Spleen (tissue), 11 donors: Measurements from ENCODE around the gene NCAPH2. TPM values are rescaled to one million over a fixed set of nuclear protein-coding genes. Genes with fewer than 3 reads are reported as not detected.

Source experiments
- DNase-seq: peaks from one replicate; pipeline ENCODE4 v3.0.0-alpha.2; 2020
- H3K27ac ChIP-seq, 8 donors: fragments of 200-600 bp; sonication (generic) in 7 of 8; 1 replicate in 4 of 8; 2 replicates in 4 of 8; pipeline versions ENCODE4 v1.5.0 to v1.8.0; 2016 to 2021; ENCODE audit warnings: inconsistent platforms in 4 of 8, mild to moderate bottlenecking in 4 of 8, moderate library complexity in 1 of 8
- H3K27me3 ChIP-seq, 7 donors: fragments of 200-600 bp; sonication (generic) in 6 of 7; replicated peaks in 1 of 7; 1 replicate in 4 of 7; 2 replicates in 3 of 7; pipeline versions ENCODE4 v1.5.0 to v1.8.0; 2016 to 2021; ENCODE audit warnings: inconsistent platforms in 3 of 7, mild to moderate bottlenecking in 1 of 7
- H3K36me3 ChIP-seq, 6 donors: fragments of 200-600 bp; sonication (generic) in 5 of 6; 1 replicate in 4 of 6; 2 replicates in 2 of 6; pipeline versions ENCODE4 v1.5.0 to v1.8.0; 2016 to 2021; ENCODE audit warnings: inconsistent platforms in 2 of 6
- H3K4me1 ChIP-seq, 6 donors: fragments of 200-600 bp; sonication (generic) in 5 of 6; 1 replicate in 3 of 6; 2 replicates in 3 of 6; pipeline versions ENCODE4 v1.5.0 to v1.8.0; 2016 to 2021; ENCODE audit warnings: inconsistent platforms in 3 of 6
- H3K4me3 ChIP-seq, 8 donors: fragments of 200-600 bp; sonication (generic) in 7 of 8; 1 replicate in 4 of 8; 2 replicates in 4 of 8; pipeline versions ENCODE4 v1.5.0 to v1.8.0; 2016 to 2021; ENCODE audit warnings: inconsistent platforms in 4 of 8, mild to moderate bottlenecking in 4 of 8, moderate library complexity in 2 of 8
- H3K9me3 ChIP-seq, 8 donors: fragments of 200-600 bp; sonication (generic) in 7 of 8; 1 replicate in 4 of 8; 2 replicates in 4 of 8; pipeline versions ENCODE4 v1.5.0 to v1.8.0; 2016 to 2021; ENCODE audit warnings: inconsistent platforms in 4 of 8
- CTCF ChIP-seq, 11 experiments: fragments of 200-600 bp in 7 of 11; fragments of 450-650 bp in 4 of 11; sonication (generic) in 4 of 11; IDR thresholded peaks in 8 of 11; conservative IDR thresholded peaks in 3 of 11; 1 replicate in 7 of 11; 2 replicates in 4 of 11; pipeline versions ENCODE4 v1.4.0 to v1.8.0; 2016 to 2021; ENCODE audit warnings: antibody characterized with exemption in 11 of 11, inconsistent platforms in 4 of 11, mild to moderate bottlenecking in 1 of 11
- POLR2A ChIP-seq, 3 donors: fragments of 450-650 bp; IDR thresholded peaks; one replicate each; pipeline ENCODE4 v1.5.1; 2017; ENCODE audit warnings: antibody characterized with exemption in 3 of 3, mild to moderate bottlenecking in 1 of 3
- POLR2AphosphoS5 ChIP-seq, 3 donors: sonication (generic); formaldehyde crosslinking; IDR thresholded peaks; one replicate each; pipeline ENCODE4 v1.5.1; 2017; ENCODE audit warnings: antibody characterized with exemption in 3 of 3
- WGBS, 5 donors: extraction: QIAGEN DNeasy Blood & Tissue Kit in 3 of 5; methylation state at CpG; one replicate each; pipeline versions ENCODE4 v1.1.5 to v1.1.7; 2013 to 2018; 5-methylcytosine and 5-hydroxymethylcytosine counted together
- intact Hi-C: fragments of 100-400 bp; cut with DNase I; formaldehyde crosslinking; loops from one replicate; pipeline ENCODE4 v1.15.0; 2023; ENCODE audit warnings: low total_unique reads
- polyA plus RNA-seq, 3 donors: library from polyadenylated mRNA; stranded (reverse); fragments of 200-250 nt; gene quantifications; one replicate each; pipeline ENCODE4 v1.2.1, GENCODE V29; 2013
- total RNA-seq, 7 donors: library from RNA; depleted of rRNA in 3 of 7; stranded (reverse); fragments of >200 nt in 3 of 7; fragmentation: NEBNext Ultra II Directional in 4 of 7; extraction: Animal tissue kit (Norgen Biotek cat#: 25700) in 4 of 7; gene quantifications; one replicate each; pipeline versions ENCODE4 v1.1.0 to v1.2.1, GENCODE V29; 2016 to 2021
- donor health status: healthy with polysubstance abuse.
- donor health status: DM: no; HTN: no; CAD: no; lungs with moderate emphysema.
- donor health status: DM: no; HTN: no; CAD: no.
- donor health status: Bipolar disorder and iron deficiency.
- donor health status: healthy.
- donor health status: DM: no; HTN: no; CAD: no.
- donor health status: DM: yes; HTN: yes; CAD: no.

Gene NCAPH2
- total and polyA plus RNA-seq, 10 donors, result 31.4 to 48.0 (median 37.1) TPM

GRCh38 chr22:50516068-50516467 is 8.0 kb downstream of the NCAPH2 start:
- TF ChIP-seq POLR2A (IDR thresholded peaks at IDR 0.05) (no peak), POLR2AphosphoS5 (IDR thresholded peaks at IDR 0.05) (no peak), CTCF (IDR thresholded peaks at IDR 0.05 in 8 of 11, conservative IDR thresholded peaks at IDR 0.05 in 3 of 11) (no peak)
- no peak for DNase-seq
- peaks cover 0 to 15% (median 0%) of the 10 kb centered on the region in 6 donors for H3K4me1 ChIP-seq
- H3K9me3 ChIP-seq, result no peaks in the 10 kb centered on the region
- intact Hi-C loops, result no loop called here
- WGBS, 5 donors, result 76 to 97% (median 93%) methylated on average over 7 to 8 of the region's 8 CpGs
- H3K27ac ChIP-seq, result no peak overlapping the region
- H3K27me3 ChIP-seq, result no peaks in the 10 kb centered on the region
- H3K36me3 ChIP-seq, result peaks cover 0 to 81% (median 44%) of the 10 kb centered on the region in 6 donors
- no peak overlapping the region for H3K4me3 ChIP-seq

- intact Hi-C loops, result no loop called here
- whole genome bisulfite sequencing, 5 donors, result 79 to 87% (median 85%) methylated on average over 13 to 16 of the region's 16 CpGs
- TF ChIP-seq POLR2AphosphoS5 (IDR thresholded peaks at IDR 0.05), result no peak
- no peak for TF ChIP-seq CTCF (IDR thresholded peaks at IDR 0.05 in 8 of 11, conservative IDR thresholded peaks at IDR 0.05 in 3 of 11)
- no peak for TF ChIP-seq POLR2A (IDR thresholded peaks at IDR 0.05)
- no peak for DNase-seq
- Histone ChIP-seq H3K4me1 (peaks cover 0 to 15% (median 0%) of the 10 kb centered on the region in 6 donors), H3K36me3 (peaks cover 0 to 84% (median 52%) of the 10 kb centered on the region in 6 donors), H3K27me3 (no peaks in the 10 kb centered on the region), H3K9me3 (no peaks in the 10 kb centered on the region), H3K27ac (no peak overlapping the region), H3K4me3 (no peak overlapping the region)
Measured at GRCh38 chr22:50516891-50517290, 8.9 kb downstream of the NCAPH2 start.

GRCh38 chr22:50517495-50518260 is 9.7 kb downstream of the NCAPH2 start:
- no peak for TF ChIP-seq CTCF (IDR thresholded peaks at IDR 0.05 in 8 of 11, conservative IDR thresholded peaks at IDR 0.05 in 3 of 11)
- no peak for TF ChIP-seq POLR2AphosphoS5 (IDR thresholded peaks at IDR 0.05)
- no peak for TF ChIP-seq POLR2A (IDR thresholded peaks at IDR 0.05)
- Histone ChIP-seq H3K27ac (no peak overlapping the region), H3K36me3 (peaks cover 0 to 86% (median 60%) of the 10 kb centered on the region in 6 donors), H3K27me3 (no peaks in the 10 kb centered on the region), H3K4me3 (no peak overlapping the region), H3K9me3 (no peaks in the 10 kb centered on the region), H3K4me1 (peaks cover 0 to 13% (median 0%) of the 10 kb centered on the region in 6 donors)
- WGBS, 5 donors, result 87 to 94% (median 90%) methylated on average over 20 of the region's 20 CpGs
- no peak for DNase-seq
- intact Hi-C loops, result no loop called here

GRCh38 chr22:50518606-50519005 is 10.6 kb downstream of the NCAPH2 start:
- TF ChIP-seq POLR2A (IDR thresholded peaks at IDR 0.05) (no peak), POLR2AphosphoS5 (IDR thresholded peaks at IDR 0.05) (no peak), CTCF (IDR thresholded peaks at IDR 0.05 in 8 of 11, conservative IDR thresholded peaks at IDR 0.05 in 3 of 11) (no peak)
- H3K27me3 ChIP-seq, result no peaks in the 10 kb centered on the region
- H3K9me3 ChIP-seq, result no peaks in the 10 kb centered on the region
- peaks cover 0 to 18% (median 0%) of the 10 kb centered on the region in 6 donors for H3K4me1 ChIP-seq
- 92 to 98% (median 95%) methylated on average over 5 to 7 of the region's 7 CpGs for WGBS, 5 donors
- no peak for DNase-seq
- no peak overlapping the region for H3K4me3 ChIP-seq
- H3K36me3 ChIP-seq, result peaks cover 0 to 89% (median 69%) of the 10 kb centered on the region in 6 donors
- no peak overlapping the region for H3K27ac ChIP-seq
- intact Hi-C loops, result no loop called here
